Chondrocyte (in vitro differentiated cells): ENCODE measurements around the gene RNF168. TPM values are rescaled to one million over a fixed set of nuclear protein-coding genes. Genes with fewer than 3 reads are reported as not detected.
A peak's percentile ranks its signal among the peaks of the same experiment; 100 is the strongest.
"Not testable (repeated sequence)": the region's sequence is repeated elsewhere in the genome, so short reads cannot be mapped to it uniquely, and the experiment has no call there.

Experiments
- DNase-seq: peaks from one replicate; pipeline ENCODE4 v3.0.0; 2021; ENCODE audit warnings: mixed read lengths, low spot score
- H3K27ac Mint-ChIP-seq: one replicate; pipeline ENCODE4 v1.8.0; 2021; ENCODE audit warnings: mild to moderate bottlenecking, moderate library complexity, mixed read lengths; ENCODE audit not compliant: unreplicated experiment
- H3K27me3 Mint-ChIP-seq: 2 replicates; pipeline ENCODE4 v1.8.0; 2021; ENCODE audit warnings: low read depth, mixed read lengths
- H3K36me3 Mint-ChIP-seq: 2 replicates; pipeline ENCODE4 v1.8.0; 2021; ENCODE audit warnings: low read depth, mixed read lengths
- H3K4me1 Mint-ChIP-seq: 2 replicates; pipeline ENCODE4 v1.8.0; 2021; ENCODE audit warnings: low read depth, mild to moderate bottlenecking, mixed read lengths
- H3K4me3 Mint-ChIP-seq: one replicate; pipeline ENCODE4 v1.8.0; 2021; ENCODE audit warnings: mild to moderate bottlenecking, moderate library complexity, mixed read lengths; ENCODE audit not compliant: unreplicated experiment
- H3K9me3 Mint-ChIP-seq: 2 replicates; pipeline ENCODE4 v1.8.0; 2021; ENCODE audit warnings: low read depth, mixed read lengths
- CTCF ChIP-seq: fragments of 200-600 bp; sonication (generic); IDR thresholded peaks from 2 replicates; pipeline ENCODE4 v1.5.0; 2021; ENCODE audit warnings: antibody characterized with exemption, mild to moderate bottlenecking, moderate library complexity
- total RNA-seq: library from RNA; stranded (reverse); gene quantifications from 3 replicates; pipeline ENCODE4 v1.2.1, GENCODE V29; 2021

Gene RNF168
- total RNA-seq, 1 donor from 2014 or later = 19.5 TPM

GRCh38 chr3:196513697-196514349, 10.3 kb upstream of the RNF168 start:
- no peak for TF ChIP-seq CTCF
- Mint-ChIP-seq H3K9me3 (no peaks in the 10 kb centered on the region), H3K4me1 (no peaks in the 10 kb centered on the region), H3K36me3 (no peaks in the 10 kb centered on the region), H3K4me3 (no peak overlapping the region), H3K27me3 (peaks cover 4% of the 10 kb centered on the region), H3K27ac (no peak overlapping the region)
- no peak for DNase-seq

- H3K27ac Mint-ChIP-seq, H3K9me3 Mint-ChIP-seq, H3K27me3 Mint-ChIP-seq, H3K36me3 Mint-ChIP-seq, DNase-seq, H3K4me3 Mint-ChIP-seq, H3K4me1 Mint-ChIP-seq: not testable (repeated sequence)
Measured at GRCh38 chr3:196511646-196512425, 8.3 kb upstream of the RNF168 start.

- H3K4me1 Mint-ChIP-seq, H3K4me3 Mint-ChIP-seq, H3K9me3 Mint-ChIP-seq, DNase-seq, H3K36me3 Mint-ChIP-seq, H3K27ac Mint-ChIP-seq, H3K27me3 Mint-ChIP-seq: not testable (repeated sequence)
Measured at GRCh38 chr3:196511108-196511507, 7.5 kb upstream of the RNF168 start.

GRCh38 chr3:196506687-196507086, 3.1 kb upstream of the RNF168 start:
- H3K4me1 Mint-ChIP-seq = peaks cover 3% of the 10 kb centered on the region
- no peaks in the 10 kb centered on the region for H3K36me3 Mint-ChIP-seq
- no peak for TF ChIP-seq CTCF
- H3K9me3 Mint-ChIP-seq = peaks cover 4% of the 10 kb centered on the region
- DNase-seq = no peak
- no peak overlapping the region for H3K4me3 Mint-ChIP-seq
- H3K27me3 Mint-ChIP-seq = peaks cover 4% of the 10 kb centered on the region
- H3K27ac Mint-ChIP-seq = no peak overlapping the region

- Mint-ChIP-seq H3K27me3 (no peaks in the 10 kb centered on the region), H3K4me3 (no peak overlapping the region), H3K4me1 (peaks cover 21% of the 10 kb centered on the region), H3K36me3 (no peaks in the 10 kb centered on the region), H3K27ac (no peak overlapping the region), H3K9me3 (peaks cover 4% of the 10 kb centered on the region)
- TF ChIP-seq CTCF = no peak
- no peak for DNase-seq
Measured at GRCh38 chr3:196504556-196504955, 988 bp upstream of the RNF168 start.

GRCh38 chr3:196504077-196504398, 470 bp upstream of the RNF168 start:
- Mint-ChIP-seq H3K4me3 (peak overlapping the region; percentile 99), H3K27ac (peak overlapping the region; percentile 72), H3K4me1 (peaks cover 26% of the 10 kb centered on the region)
- not testable (repeated sequence) for DNase-seq, H3K36me3 Mint-ChIP-seq, H3K9me3 Mint-ChIP-seq, H3K27me3 Mint-ChIP-seq

- Mint-ChIP-seq H3K36me3 (no peaks in the 10 kb centered on the region), H3K4me3 (peak overlapping the region; percentile 99), H3K9me3 (peaks cover 4% of the 10 kb centered on the region), H3K4me1 (peaks cover 29% of the 10 kb centered on the region), H3K27ac (peak overlapping the region; percentile 98), H3K27me3 (no peaks in the 10 kb centered on the region)
- DNase-seq = no peak
- no peak for TF ChIP-seq CTCF
Measured at GRCh38 chr3:196502775-196503195, 783 bp downstream of the RNF168 start.
